Loucy (cell line): ENCODE results near the gene KRT27.

Source experiments
- H2AFZ ChIP-seq: fragments of 200-600 bp; sonication (generic); 2 replicates; pipeline ENCODE4 v1.6.0; 2016; ENCODE audit warnings: antibody characterized with exemption, mild to moderate bottlenecking, low read length, moderate library complexity
- H3F3A ChIP-seq: fragments of 200-600 bp; 2 replicates; pipeline ENCODE4 v1.6.0; 2016; ENCODE audit warnings: antibody characterized with exemption, low read depth, mild to moderate bottlenecking
- H3K27me3 ChIP-seq: fragments of 200-600 bp; sonication (generic); 2 replicates; pipeline ENCODE4 v1.6.1; 2014; ENCODE audit warnings: low read length, mild to moderate bottlenecking; ENCODE audit not compliant: insufficient read depth, poor library complexity, severe bottlenecking
- H3K36me3 ChIP-seq: fragments of 200-600 bp; sonication (generic); 2 replicates; pipeline ENCODE4 v1.6.1; 2016; ENCODE audit warnings: low read length; ENCODE audit not compliant: insufficient read depth
- H3K4me1 ChIP-seq: fragments of 200-600 bp; sonication (generic); 2 replicates; pipeline ENCODE4 v1.5.1; 2014; ENCODE audit warnings: low read length, mild to moderate bottlenecking; ENCODE audit not compliant: insufficient read depth, poor library complexity, severe bottlenecking
- H3K4me2 ChIP-seq: fragments of 200-600 bp; sonication (generic); 2 replicates; pipeline ENCODE4 v1.6.0; 2014; ENCODE audit warnings: antibody characterized with exemption, low read length, low read depth, mild to moderate bottlenecking; ENCODE audit not compliant: poor library complexity, severe bottlenecking
- H3K4me3 ChIP-seq: fragments of 200-600 bp; sonication (generic); 2 replicates; pipeline ENCODE4 v1.5.1; 2014; ENCODE audit warnings: low read length, mild to moderate bottlenecking, mixed read lengths; ENCODE audit not compliant: poor library complexity, severe bottlenecking
- H3K79me2 ChIP-seq: fragments of 200-600 bp; sonication (generic); 2 replicates; pipeline ENCODE4 v1.6.1; 2014; ENCODE audit warnings: low read length; ENCODE audit not compliant: insufficient read depth
- H3K9ac ChIP-seq: fragments of 200-600 bp; sonication (generic); 2 replicates; pipeline ENCODE4 v1.6.0; 2014; ENCODE audit warnings: mild to moderate bottlenecking, low read depth, low read length, moderate library complexity; ENCODE audit not compliant: poor library complexity, severe bottlenecking
- H3K9me2 ChIP-seq: fragments of 200-600 bp; sonication (generic); replicated peaks from 2 replicates; pipeline ENCODE4 v1.6.1; 2016; ENCODE audit warnings: low read depth, low read length, mixed read lengths
- H3K9me3 ChIP-seq: fragments of 200-600 bp; sonication (generic); 2 replicates; pipeline ENCODE4 v1.6.1; 2014; ENCODE audit warnings: mild to moderate bottlenecking, antibody characterized with exemption, low read length, low read depth; ENCODE audit not compliant: insufficient read depth
- H4K20me1 ChIP-seq: fragments of 200-600 bp; sonication (generic); 2 replicates; pipeline ENCODE4 v1.6.0; 2014; ENCODE audit warnings: antibody characterized with exemption, low read length, mild to moderate bottlenecking; ENCODE audit not compliant: insufficient read depth, poor library complexity, severe bottlenecking
- EZH2phosphoT487 ChIP-seq: fragments of 200-600 bp; IDR thresholded peaks from 2 replicates; pipeline ENCODE4 v1.6.1; 2018; ENCODE audit warnings: antibody characterized with exemption, mild to moderate bottlenecking, moderate library complexity, borderline replicate concordance
- TF ChIP-seq, protein P1 (sequence below): fragments of 200-600 bp; sonication (generic); conservative IDR thresholded peaks from 2 replicates; pipeline ENCODE4 v1.5.1; 2014; ENCODE audit warnings: mild to moderate bottlenecking, antibody characterized with exemption, low read length

KRT27 gene

DNA sequence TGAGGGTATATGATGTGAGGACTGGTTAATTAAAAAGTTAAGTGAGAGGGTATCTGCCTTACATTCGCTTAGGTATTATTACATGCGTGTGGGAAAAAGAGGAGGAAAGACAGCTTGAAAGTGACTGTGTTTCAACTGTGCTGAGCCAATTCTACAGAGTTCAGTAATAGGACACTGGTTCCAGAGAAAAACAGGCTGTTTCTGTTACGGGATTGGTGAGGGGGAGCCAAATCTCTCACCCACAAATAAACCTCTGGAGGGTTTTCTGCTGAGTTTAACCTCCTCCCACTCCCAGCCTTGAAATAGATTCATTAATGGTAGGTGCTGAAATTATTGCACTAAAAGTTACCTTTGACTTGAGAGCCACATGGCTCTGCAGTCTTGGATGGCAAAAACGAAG lies 6.4 kb downstream of the KRT27 start:
- TF ChIP-seq, protein P1, sequence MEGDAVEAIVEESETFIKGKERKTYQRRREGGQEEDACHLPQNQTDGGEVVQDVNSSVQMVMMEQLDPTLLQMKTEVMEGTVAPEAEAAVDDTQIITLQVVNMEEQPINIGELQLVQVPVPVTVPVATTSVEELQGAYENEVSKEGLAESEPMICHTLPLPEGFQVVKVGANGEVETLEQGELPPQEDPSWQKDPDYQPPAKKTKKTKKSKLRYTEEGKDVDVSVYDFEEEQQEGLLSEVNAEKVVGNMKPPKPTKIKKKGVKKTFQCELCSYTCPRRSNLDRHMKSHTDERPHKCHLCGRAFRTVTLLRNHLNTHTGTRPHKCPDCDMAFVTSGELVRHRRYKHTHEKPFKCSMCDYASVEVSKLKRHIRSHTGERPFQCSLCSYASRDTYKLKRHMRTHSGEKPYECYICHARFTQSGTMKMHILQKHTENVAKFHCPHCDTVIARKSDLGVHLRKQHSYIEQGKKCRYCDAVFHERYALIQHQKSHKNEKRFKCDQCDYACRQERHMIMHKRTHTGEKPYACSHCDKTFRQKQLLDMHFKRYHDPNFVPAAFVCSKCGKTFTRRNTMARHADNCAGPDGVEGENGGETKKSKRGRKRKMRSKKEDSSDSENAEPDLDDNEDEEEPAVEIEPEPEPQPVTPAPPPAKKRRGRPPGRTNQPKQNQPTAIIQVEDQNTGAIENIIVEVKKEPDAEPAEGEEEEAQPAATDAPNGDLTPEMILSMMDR = no peak
- no peak for TF ChIP-seq EZH2phosphoT487
- Histone ChIP-seq H3K4me1 (peaks cover 34% of the 10 kb centered on the region), H3K4me2 (peak overlapping the region; percentile 73), H3K4me3 (no peak overlapping the region), H3K36me3 (no peaks in the 10 kb centered on the region), H2AFZ (0 out of 2 replicates have a peak overlapping the region, but pooled peaks have one; percentile 3), H3K9me3 (no peaks in the 10 kb centered on the region), H4K20me1 (no peaks in the 10 kb centered on the region), H3K79me2 (no peaks in the 10 kb centered on the region), H3K9me2 (no peaks in the 10 kb centered on the region), H3F3A (0 out of 2 replicates have a peak, but pooled peaks cover 9% of the 10 kb centered on the region), H3K9ac (no peak overlapping the region), H3K27me3 (no peaks in the 10 kb centered on the region)

DNA sequence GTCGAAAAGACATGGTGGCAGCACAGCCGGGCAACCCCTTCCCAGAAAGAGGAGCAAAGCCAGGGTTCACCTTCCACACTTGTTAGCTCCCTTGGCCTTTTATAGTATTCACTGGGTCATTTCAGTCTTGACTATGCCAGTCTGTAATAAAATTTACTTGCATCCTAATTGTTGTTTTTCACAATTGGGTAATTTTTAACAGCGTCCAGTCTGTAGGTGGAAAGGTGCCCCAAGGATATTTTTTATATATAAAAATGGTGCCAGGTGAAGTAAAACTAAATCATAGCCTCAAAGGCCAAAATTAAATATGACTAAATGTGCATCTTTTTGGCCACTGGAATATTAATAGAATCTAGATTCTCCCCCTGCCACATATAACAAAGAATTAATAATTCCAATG lies 10.2 kb downstream of the KRT27 start, which contains the start of gene KRT26:
Gene KRT26 (minus strand): TSS at position 101 of the 400 bp plus-strand sequence. CDS start 88 bp downstream, at position 13.
- Histone ChIP-seq H2AFZ (no peak within 1 kb of the TSS), H3K9ac (no peak within 1 kb of the TSS), H3K9me2 (no peaks in the 10 kb centered on the region), H3K27me3 (no peaks in the 10 kb centered on the region), H3K79me2 (no peaks in the 10 kb centered on the region), H3F3A (no peaks in the 10 kb centered on the region), H4K20me1 (no peaks in the 10 kb centered on the region), H3K9me3 (no peaks in the 10 kb centered on the region), H3K4me2 (no peak within 1 kb of the TSS), H3K4me1 (peaks cover 15% of the 10 kb centered on the region), H3K4me3 (no peak within 1 kb of the TSS), H3K36me3 (no peaks in the 10 kb centered on the region)
- TF ChIP-seq EZH2phosphoT487 = no peak
- TF ChIP-seq, protein P1 = no peak

DNA sequence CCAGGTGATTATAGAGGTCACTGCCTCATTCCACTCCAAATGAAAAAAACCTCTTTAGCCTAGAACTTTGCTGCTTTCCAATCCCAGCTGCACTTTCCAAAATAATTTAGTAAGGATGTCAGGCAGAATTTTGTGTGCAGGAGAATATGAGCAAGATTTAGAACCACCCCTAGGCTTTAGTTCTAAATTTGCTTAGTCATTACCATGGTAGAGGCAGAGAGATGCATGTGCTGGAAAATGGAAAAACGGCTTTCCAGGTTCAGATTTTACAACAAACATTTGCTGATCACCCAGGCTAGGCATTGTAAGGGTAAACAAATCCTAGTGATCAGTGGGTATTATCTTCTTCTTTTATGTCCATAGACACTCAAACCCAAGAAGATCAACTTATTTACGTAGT lies 16.7 kb downstream of the KRT27 start:
- TF ChIP-seq EZH2phosphoT487 = no peak
- TF ChIP-seq, protein P1 = no peak
- H3K36me3 ChIP-seq = no peaks in the 10 kb centered on the region
- no peaks in the 10 kb centered on the region for H3K27me3 ChIP-seq
- no peaks in the 10 kb centered on the region for H3K4me1 ChIP-seq
- no peak overlapping the region for H3K4me2 ChIP-seq
- H3F3A ChIP-seq = no peaks in the 10 kb centered on the region
- no peaks in the 10 kb centered on the region for H3K9me2 ChIP-seq
- no peaks in the 10 kb centered on the region for H3K79me2 ChIP-seq
- H3K9ac ChIP-seq = no peak overlapping the region
- H2AFZ ChIP-seq = no peak overlapping the region
- H3K9me3 ChIP-seq = peaks cover 10% of the 10 kb centered on the region; the same call in 1 of the 2 replicates
- H3K4me3 ChIP-seq = no peak overlapping the region
- no peaks in the 10 kb centered on the region for H4K20me1 ChIP-seq
